T-helper 2 cell treated with Interferon-gamma antibody and Interleukin-4, amounts not matched to agents 5 μg/mL and 100 μg/mL, for 36 hours (primary cell): ENCODE data around the gene PGLYRP4.
"Not testable (repeated sequence)": the region's sequence is repeated elsewhere in the genome, so short reads cannot be mapped to it uniquely, and the experiment has no call there.

ENCODE experiments used
- DNase-seq: peaks from one replicate; pipeline ENCODE4 v3.0.0; 2021; ENCODE audit warnings: low spot score
- H3K27ac Mint-ChIP-seq: one replicate; pipeline ENCODE4 v1.8.0; 2021; ENCODE audit warnings: mild to moderate bottlenecking, mixed read lengths
- H3K27me3 Mint-ChIP-seq: one replicate; pipeline ENCODE4 v1.8.0; 2021; ENCODE audit warnings: low read depth, mixed read lengths
- H3K36me3 Mint-ChIP-seq: one replicate; pipeline ENCODE4 v1.8.0; 2021; ENCODE audit warnings: low read depth, mixed read lengths
- H3K4me1 Mint-ChIP-seq: one replicate; pipeline ENCODE4 v1.8.0; 2021; ENCODE audit warnings: low read depth, mixed read lengths
- H3K4me3 Mint-ChIP-seq: one replicate; pipeline ENCODE4 v1.8.0; 2022; ENCODE audit warnings: mild to moderate bottlenecking, moderate library complexity, mixed read lengths
- H3K9me3 Mint-ChIP-seq: one replicate; pipeline ENCODE4 v1.8.0; 2021; ENCODE audit warnings: mixed read lengths

Gene PGLYRP4

GRCh38 chr1:153343811-153344717 is 4.6 kb downstream of the PGLYRP4 start:
- H3K9me3 Mint-ChIP-seq: no peaks in the 10 kb centered on the region
- peaks cover 10% of the 10 kb centered on the region for H3K27me3 Mint-ChIP-seq
- H3K4me3 Mint-ChIP-seq: no peak overlapping the region
- DNase-seq: peak; percentile 3
- no peak overlapping the region for H3K27ac Mint-ChIP-seq
- peaks cover 19% of the 10 kb centered on the region for H3K4me1 Mint-ChIP-seq
- H3K36me3 Mint-ChIP-seq: no peaks in the 10 kb centered on the region

GRCh38 chr1:153343040-153343681 is 5.5 kb downstream of the PGLYRP4 start:
- Mint-ChIP-seq H3K36me3 (no peaks in the 10 kb centered on the region), H3K9me3 (no peaks in the 10 kb centered on the region), H3K27ac (no peak overlapping the region), H3K4me1 (peaks cover 19% of the 10 kb centered on the region), H3K4me3 (no peak overlapping the region), H3K27me3 (peaks cover 17% of the 10 kb centered on the region)
- peak; percentile 2 for DNase-seq

- Mint-ChIP-seq H3K27ac (no peak overlapping the region), H3K4me3 (no peak overlapping the region), H3K4me1 (peaks cover 19% of the 10 kb centered on the region)
Measured at GRCh38 chr1:153342178-153342577, 6.5 kb downstream of the PGLYRP4 start.

GRCh38 chr1:153341431-153341934 is 7.2 kb downstream of the PGLYRP4 start:
- no peaks in the 10 kb centered on the region for H3K9me3 Mint-ChIP-seq
- peaks cover 17% of the 10 kb centered on the region for H3K27me3 Mint-ChIP-seq
- DNase-seq: no peak
- no peak overlapping the region for H3K4me3 Mint-ChIP-seq
- peaks cover 19% of the 10 kb centered on the region for H3K4me1 Mint-ChIP-seq
- no peak overlapping the region for H3K27ac Mint-ChIP-seq
- H3K36me3 Mint-ChIP-seq: no peaks in the 10 kb centered on the region

More at GRCh38 chr1:153342178-153342577, 6.5 kb downstream of the PGLYRP4 start:
- Mint-ChIP-seq H3K9me3 (no peaks in the 10 kb centered on the region), H3K27me3 (peaks cover 17% of the 10 kb centered on the region), H3K36me3 (no peaks in the 10 kb centered on the region)
- DNase-seq: no peak

- no peaks in the 10 kb centered on the region for H3K9me3 Mint-ChIP-seq
- no peaks in the 10 kb centered on the region for H3K36me3 Mint-ChIP-seq
- H3K27me3 Mint-ChIP-seq: peaks cover 12% of the 10 kb centered on the region
- DNase-seq: no peak
- H3K4me3 Mint-ChIP-seq: no peak overlapping the region
- no peak overlapping the region for H3K27ac Mint-ChIP-seq
- peaks cover 13% of the 10 kb centered on the region for H3K4me1 Mint-ChIP-seq
Measured at GRCh38 chr1:153340356-153340755, 8.3 kb downstream of the PGLYRP4 start.

- H3K27me3 Mint-ChIP-seq: peaks cover 12% of the 10 kb centered on the region
- H3K27ac Mint-ChIP-seq: no peak overlapping the region
- DNase-seq: no peak
- peaks cover 13% of the 10 kb centered on the region for H3K4me1 Mint-ChIP-seq
- no peaks in the 10 kb centered on the region for H3K9me3 Mint-ChIP-seq
- no peak overlapping the region for H3K4me3 Mint-ChIP-seq
- no peaks in the 10 kb centered on the region for H3K36me3 Mint-ChIP-seq
Measured at GRCh38 chr1:153339802-153340201, 8.8 kb downstream of the PGLYRP4 start.

- Mint-ChIP-seq H3K4me3 (no peak overlapping the region), H3K36me3 (no peaks in the 10 kb centered on the region), H3K27ac (no peak overlapping the region), H3K4me1 (peaks cover 6% of the 10 kb centered on the region), H3K27me3 (peaks cover 10% of the 10 kb centered on the region), H3K9me3 (no peaks in the 10 kb centered on the region)
- no peak for DNase-seq
Measured at GRCh38 chr1:153337980-153338853, 10.4 kb downstream of the PGLYRP4 start.

- Mint-ChIP-seq H3K27me3 (peaks cover 14% of the 10 kb centered on the region), H3K4me1 (peaks cover 6% of the 10 kb centered on the region), H3K27ac (no peak overlapping the region), H3K36me3 (no peaks in the 10 kb centered on the region), H3K4me3 (no peak overlapping the region), H3K9me3 (peaks cover 6% of the 10 kb centered on the region)
- DNase-seq: no peak
Measured at GRCh38 chr1:153336650-153337049, 12.0 kb downstream of the PGLYRP4 start.

- no peak for DNase-seq
- no peaks in the 10 kb centered on the region for H3K36me3 Mint-ChIP-seq
- H3K4me1 Mint-ChIP-seq: no peaks in the 10 kb centered on the region
- peaks cover 11% of the 10 kb centered on the region for H3K27me3 Mint-ChIP-seq
- H3K4me3 Mint-ChIP-seq: no peak overlapping the region
- no peak overlapping the region for H3K27ac Mint-ChIP-seq
- peaks cover 6% of the 10 kb centered on the region for H3K9me3 Mint-ChIP-seq
Measured at GRCh38 chr1:153333902-153334301, 14.7 kb downstream of the PGLYRP4 start.

GRCh38 chr1:153324912-153325311 is 23.7 kb downstream of the PGLYRP4 start:
- peaks cover 13% of the 10 kb centered on the region for H3K9me3 Mint-ChIP-seq
- H3K36me3 Mint-ChIP-seq: no peaks in the 10 kb centered on the region
- DNase-seq: no peak
- H3K27ac Mint-ChIP-seq: no peak overlapping the region
- no peaks in the 10 kb centered on the region for H3K4me1 Mint-ChIP-seq
- peaks cover 5% of the 10 kb centered on the region for H3K27me3 Mint-ChIP-seq
- H3K4me3 Mint-ChIP-seq: no peak overlapping the region

- Mint-ChIP-seq H3K4me3 (no peak overlapping the region), H3K36me3 (no peaks in the 10 kb centered on the region), H3K9me3 (peaks cover 13% of the 10 kb centered on the region), H3K27ac (no peak overlapping the region), H3K27me3 (peaks cover 2% of the 10 kb centered on the region), H3K4me1 (no peaks in the 10 kb centered on the region)
- DNase-seq: no peak
Measured at GRCh38 chr1:153322568-153322967, 26.1 kb downstream of the PGLYRP4 start.

- not testable (repeated sequence) for H3K27me3 Mint-ChIP-seq, H3K27ac Mint-ChIP-seq, H3K36me3 Mint-ChIP-seq, H3K4me1 Mint-ChIP-seq, H3K4me3 Mint-ChIP-seq, DNase-seq
- H3K9me3 Mint-ChIP-seq: peaks cover 13% of the 10 kb centered on the region
Measured at GRCh38 chr1:153318145-153318544, 30.5 kb downstream of the PGLYRP4 start.

GRCh38 chr1:153316013-153316412 is 32.6 kb downstream of the PGLYRP4 start:
- H3K9me3 Mint-ChIP-seq, H3K27me3 Mint-ChIP-seq, H3K36me3 Mint-ChIP-seq, DNase-seq, H3K4me3 Mint-ChIP-seq, H3K27ac Mint-ChIP-seq, H3K4me1 Mint-ChIP-seq: not testable (repeated sequence)
